ELF-1 (cell line): ENCODE data around the gene GRK5.

Experiments
- DNase-seq: peaks from one replicate; pipeline ENCODE4 v3.0.0-alpha.2; 2016; ENCODE audit warnings: low read depth, low spot score

Gene GRK5

DNA sequence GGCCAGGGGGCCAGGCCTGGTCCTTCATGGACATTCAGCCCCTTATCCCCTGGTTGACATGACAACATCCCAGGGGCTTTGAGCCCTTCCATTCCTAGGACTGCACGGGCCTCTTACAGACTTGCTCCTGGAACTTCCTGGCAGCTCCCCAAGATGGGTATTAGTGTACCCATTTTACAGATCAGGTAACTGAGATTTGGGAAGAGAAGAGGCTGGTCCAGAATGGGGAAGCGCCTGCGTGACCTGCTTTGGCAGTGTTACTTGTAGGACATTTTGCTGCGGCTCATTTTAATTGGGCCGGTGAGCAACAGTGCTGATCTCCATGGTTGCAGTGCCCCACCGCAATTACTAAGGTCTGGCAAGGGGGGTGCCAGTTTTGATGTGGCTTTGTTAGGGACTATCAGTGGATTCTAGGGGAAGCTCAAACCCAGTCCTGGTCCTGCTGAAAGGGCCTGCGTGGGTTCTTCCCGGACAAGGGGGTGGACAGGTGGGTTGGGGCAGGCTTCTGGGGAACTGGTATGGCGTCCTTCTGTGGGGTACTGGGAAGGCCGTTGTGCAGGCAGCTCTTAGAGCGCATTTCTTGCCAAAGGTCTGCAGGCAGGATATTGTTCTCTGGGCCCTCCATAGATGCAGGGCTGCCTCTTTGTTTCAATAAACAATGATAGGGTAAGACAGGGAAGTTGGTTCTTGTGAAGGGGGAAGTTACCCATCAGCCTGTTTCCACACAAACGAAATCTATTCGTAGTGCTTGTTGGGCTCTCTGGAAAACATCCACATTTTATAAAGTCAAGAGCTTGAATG is 197.5 kb downstream of the GRK5 start:
- DNase-seq: no peak

DNA sequence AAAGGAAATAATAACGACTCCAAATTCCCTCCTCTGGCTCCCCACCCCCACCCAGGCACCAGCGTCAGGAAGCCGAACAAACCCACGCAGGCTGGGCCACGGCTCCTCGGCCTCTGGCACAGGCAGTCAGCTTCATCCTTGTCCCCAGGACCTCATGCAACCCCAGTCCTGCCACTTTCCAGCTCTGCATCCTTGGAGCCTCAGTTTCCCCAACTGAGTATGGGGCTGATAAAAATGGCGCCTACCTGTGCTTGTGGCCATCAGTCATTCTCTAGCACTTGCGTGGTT is 198.1 kb downstream of the GRK5 start:
- no peak for DNase-seq

DNA sequence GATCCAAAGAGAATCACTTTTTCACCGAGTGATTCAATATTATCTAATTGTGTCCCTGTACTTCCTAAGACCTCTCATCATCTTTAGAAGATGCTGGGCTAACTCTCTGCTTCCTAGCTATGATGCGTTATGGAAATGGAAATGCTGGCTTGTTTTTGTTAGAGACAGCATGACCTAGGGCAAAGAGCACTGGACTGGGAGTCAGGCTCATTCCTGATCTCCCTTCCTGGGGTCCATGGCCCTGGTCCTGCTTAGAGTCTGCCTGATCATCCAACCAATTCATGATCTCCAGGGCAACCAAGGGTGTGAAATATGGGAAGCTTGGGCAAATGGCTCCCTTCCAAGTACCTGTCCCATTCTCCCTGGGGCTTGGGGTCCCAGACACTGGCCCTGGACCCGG is 198.8 kb downstream of the GRK5 start:
- no peak for DNase-seq

DNA sequence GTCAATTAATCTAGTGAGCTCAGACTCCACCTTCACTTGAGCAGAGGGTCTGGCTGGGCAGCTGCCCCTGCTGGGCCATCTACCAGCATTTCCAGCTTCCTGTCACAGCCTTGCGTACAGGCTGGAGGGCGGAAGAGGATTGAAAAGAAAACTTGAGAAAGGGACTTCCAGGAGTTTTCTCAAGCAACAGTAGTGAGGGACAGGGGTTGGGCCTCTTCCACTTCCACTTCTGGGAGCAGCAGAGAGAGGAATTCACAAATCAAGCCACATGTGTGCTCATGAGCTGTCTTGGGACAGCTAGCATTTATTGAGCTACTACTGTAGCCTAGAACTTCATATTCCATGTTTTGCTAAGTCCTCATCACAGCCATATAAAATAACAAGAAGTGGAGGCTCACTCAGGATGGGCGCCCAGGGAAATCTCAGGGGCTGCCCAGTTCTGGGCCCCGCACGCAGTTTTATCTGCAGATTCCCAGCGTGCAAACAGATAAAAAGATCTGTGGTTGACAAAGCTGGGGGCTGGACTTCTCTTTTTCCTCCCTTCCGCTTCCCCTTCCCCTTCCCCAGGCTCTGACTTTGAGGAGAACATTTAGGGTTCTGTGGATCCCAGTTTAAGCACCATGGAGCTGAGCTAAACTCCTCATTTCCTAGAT is 199.4 kb downstream of the GRK5 start:
- peak; percentile 56 for DNase-seq

DNA sequence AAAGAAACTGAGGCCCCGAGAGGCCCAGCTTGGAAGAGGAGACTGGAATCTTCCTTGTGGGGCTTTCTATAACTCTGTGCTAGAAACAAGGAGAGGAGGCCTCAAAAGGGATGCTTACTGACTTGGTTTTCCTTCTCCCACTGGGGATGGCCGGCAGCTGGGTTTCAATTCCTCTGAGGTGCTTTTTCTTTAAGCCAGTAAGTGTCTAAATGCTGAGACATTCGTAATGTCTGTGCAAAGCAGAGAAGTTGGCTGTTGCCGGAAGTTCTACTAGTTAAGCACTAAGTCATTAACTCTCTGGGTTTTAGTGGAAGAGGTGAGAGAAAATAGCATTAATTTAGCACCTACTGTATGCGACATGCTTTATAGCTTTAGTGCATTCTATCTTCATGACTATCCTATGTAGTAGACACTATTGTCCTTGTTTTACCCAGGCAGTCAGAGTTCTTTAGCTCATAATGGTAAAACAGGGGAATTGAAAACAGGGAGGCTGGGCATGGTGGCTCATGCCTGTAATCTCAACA is 199.9 kb downstream of the GRK5 start:
- no peak for DNase-seq

DNA sequence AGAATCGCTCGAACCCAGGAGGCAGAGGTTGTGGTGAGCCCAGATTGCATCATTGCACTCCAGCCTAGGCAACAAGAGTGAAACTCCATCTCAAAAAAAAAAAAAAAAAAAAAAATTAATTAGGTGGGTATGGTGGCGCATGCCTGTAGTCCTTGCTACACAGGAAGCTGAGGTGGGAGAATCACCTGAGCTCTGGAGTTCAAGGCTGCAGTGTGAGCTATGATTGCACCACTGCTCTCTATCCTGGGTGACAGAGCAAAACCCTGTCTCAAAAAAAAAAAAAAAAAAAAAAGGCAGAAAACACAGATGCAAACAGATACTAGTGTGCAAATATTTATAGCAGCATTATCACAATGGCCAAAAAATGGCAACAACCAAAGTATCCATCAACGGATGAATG is 200.7 kb downstream of the GRK5 start:
- no peak for DNase-seq

DNA sequence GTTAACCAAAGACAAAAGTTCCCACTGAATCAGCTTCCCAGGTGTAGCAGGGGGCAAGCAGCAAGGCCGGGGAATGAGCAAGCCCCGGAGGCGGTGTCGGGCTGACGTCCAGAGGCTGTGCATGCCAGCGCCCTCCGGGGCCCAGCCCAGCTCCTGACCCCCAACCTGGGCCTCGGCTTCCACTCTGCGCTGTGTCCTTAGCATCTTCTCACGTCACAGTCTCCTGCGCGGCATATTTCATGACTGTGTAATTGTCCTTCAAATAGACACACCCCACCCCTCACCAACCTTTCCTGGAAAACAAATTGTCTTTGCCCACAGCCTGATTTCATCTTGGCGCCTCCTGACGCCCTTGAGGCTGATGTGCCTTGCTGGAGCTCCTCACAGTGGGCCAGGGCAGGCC is 201.6 kb downstream of the GRK5 start:
- DNase-seq: no peak

DNA sequence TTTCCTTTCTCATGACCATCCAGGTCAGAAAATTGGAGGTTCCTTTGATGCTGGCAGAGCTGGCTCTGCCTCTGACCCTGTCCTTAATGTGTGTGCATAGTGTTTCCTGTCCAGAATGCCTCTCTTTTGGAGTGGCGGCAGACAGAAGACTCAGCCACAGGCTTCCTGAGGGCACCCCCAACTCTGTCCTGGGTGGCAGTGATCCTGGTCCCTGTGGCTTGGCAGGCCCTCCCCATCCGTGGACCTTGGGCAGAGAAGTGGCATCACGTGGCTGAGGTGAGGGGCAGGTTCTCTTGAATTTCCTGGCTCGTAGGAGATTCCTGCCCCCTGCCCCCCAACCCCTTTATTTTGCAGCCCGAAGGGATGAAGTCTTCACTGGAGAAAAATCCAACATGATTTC is 202.0 kb downstream of the GRK5 start:
- no peak for DNase-seq

DNA sequence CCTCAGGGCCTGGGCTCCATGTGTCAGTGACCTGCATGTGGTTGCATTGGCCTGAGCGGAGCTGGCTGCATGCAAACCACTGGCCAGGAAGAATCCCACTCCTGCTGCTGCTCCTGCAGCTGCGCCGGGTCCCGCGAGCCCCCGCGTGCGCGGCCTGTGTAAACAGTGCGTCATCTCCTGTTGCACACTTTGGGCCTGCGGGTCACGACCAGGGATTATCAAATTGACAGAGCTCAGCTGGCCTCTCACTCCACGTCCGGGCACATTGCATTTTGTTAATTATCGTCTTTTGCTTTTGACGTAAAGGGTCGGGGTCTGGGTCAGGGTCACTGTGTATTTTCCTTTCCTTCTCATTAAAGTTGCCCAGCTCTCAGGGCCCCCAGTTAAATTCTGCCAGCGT is 202.5 kb downstream of the GRK5 start:
- DNase-seq: no peak

DNA sequence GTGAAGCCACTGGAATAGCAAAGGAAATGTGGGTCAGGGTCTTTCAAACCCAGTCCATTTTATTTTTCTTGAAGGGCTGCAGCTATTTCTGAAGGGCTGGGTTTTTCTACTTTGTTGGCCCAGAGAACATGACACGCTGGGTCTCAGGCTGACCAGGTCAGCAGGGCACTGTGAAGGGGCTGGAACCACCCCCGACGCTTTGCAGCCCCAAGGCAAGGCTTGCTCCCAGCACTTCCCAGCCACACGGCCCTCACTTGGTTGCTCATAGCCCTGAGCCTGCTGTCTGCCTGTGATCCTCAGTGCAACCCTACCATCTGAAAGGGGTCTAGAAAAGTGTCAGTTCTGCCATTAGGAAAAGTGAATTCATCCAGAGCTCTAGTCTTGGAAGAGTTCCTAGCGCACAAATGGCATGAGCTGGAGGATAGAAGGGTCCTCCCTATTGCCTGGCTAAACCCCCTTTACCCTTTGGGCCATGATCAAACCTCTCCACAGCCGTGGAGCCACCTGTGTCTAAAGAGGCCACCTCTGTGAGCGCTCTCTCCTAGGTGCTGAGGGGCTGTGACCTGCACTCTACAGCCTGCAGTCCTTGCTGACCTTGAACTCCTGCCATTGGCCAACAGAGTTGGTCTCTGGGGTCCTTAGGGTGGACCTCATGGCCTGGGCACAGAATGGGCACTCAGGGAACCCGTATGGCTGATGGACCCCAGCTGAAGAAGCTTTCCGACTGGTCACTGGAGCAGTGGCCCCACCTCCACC is 203.2 kb downstream of the GRK5 start:
- no peak for DNase-seq

DNA sequence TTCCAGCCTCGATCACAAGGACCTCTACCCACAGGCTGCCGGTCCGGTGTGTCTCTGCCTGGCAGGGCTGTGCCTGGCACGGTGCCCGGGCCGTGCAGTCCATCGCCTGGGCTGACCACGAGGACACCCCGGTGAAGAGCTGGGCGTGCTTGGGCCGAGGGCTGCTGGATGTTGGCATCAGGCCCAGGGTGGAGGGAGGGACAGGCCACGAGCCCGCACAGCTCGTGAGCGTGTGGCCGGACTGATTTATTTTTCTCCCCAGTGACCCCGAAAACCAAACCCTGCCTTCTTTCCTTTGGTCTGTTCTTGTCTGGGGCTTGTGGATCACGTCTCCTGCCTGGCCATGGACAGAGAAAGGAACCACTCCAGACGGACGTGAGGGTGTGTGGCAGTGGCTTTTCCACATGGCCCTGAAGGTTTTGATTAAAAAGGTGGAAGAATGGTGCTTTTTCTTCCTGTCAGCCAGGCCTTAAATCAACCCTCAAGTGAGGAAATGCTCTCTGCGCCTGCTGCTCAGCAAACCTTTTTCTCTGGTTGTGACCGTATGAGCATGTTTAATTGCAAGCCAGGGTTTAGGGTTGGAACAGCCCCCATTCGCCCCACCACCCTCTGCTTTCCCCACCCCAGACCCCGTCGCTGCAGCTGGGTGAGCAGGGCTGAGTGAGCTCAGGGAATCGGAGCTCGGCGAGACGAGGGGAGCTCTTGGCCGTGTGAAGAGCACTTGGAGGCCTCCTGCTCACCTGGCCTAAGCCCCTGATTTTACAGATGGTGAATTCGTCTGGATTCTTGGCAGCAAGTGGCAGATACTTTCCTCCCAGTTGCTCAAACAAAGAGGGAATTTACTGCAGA is 205.1 kb downstream of the GRK5 start:
- DNase-seq: no peak

DNA sequence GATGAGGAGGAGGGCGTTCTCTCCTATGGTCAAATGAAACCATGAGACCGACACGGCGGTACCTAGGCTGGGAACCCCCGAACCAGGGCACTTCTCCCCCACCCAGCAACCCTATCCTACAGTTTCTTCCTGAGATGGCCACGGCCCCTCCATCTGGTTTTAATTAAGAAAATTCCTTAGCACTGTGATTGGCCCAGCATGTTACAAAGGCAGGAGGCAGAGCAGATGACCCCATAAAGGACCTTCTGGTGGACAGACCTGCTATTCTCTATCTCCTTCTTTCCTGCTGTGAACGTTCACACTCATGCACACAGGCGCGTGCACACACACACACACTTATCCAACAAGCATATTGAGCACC is 205.7 kb downstream of the GRK5 start:
- no peak for DNase-seq

DNA sequence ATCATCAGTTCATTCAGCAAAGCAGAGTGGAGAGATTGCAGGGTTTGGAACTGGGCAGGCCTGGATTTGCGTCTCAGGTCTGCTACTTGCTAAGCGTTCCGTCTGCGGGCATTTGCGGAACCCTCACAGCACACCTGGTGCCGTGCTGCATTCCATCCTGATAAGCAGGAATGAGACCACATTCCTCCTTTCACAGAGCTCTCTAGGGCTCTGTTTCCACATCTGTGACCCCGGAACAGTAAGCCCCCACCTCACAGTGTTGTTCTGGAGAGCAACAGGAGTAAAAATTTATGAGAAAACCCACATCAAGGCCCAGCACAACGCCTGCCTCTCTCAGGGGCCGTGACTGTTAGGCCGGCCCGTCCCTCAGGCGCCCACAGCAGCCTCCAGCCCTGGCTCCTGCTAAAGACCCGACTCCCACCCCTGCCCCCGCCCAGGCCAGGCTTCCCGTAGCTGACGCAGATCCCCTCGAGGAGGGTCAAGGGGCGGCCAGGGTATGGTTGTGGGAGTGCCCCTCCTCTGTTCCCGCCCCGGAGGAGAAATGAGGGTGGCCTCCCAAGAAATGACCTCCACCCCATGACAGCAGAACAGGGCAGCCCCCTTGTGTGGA is 206.2 kb downstream of the GRK5 start:
- peak; percentile 80 for DNase-seq

DNA sequence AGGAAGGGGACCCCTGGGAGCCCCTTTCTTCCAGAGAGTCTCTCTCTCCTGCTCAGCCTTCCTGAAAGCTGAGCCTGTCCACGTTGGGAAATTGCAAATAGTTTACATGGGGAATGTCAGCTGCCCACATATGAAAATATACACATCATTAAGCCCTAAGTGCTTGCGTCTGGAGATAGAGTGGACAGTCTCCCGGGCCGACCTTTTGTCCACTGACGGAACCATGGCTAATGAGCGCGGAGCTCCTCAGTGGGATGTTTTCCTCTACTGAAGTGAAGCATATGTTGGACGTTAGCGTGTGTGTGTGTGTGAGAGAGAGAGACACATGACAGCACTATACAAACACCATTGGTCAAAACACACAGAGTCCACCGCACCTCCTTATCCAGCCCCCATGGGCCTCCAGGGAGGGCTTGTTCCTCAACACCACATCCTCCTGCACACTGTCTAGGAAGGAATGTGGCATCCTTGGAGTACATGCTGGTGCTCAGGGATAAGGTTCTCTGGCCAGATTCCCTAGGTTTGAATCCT is 206.8 kb downstream of the GRK5 start:
- DNase-seq: no peak

DNA sequence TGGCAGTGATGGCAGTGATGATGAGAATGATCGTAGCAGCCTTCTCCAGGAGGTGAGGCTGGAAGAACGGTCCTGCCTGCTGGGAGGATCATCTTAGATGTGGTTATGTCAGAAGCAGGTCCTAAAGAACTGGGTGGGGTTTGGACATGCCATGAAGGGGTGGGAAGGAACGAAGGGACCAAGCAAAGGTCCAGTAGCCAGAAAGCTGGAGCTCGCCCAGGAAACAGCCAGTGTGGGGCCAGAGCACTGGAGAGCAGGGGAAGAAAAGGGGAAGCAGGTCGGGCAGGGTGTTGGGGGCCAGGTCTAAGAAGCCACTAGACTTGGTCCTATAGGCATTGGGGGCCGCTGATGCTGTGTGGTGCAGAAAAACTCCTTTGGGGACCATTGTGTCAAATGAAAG is 207.8 kb downstream of the GRK5 start:
- no peak for DNase-seq

DNA sequence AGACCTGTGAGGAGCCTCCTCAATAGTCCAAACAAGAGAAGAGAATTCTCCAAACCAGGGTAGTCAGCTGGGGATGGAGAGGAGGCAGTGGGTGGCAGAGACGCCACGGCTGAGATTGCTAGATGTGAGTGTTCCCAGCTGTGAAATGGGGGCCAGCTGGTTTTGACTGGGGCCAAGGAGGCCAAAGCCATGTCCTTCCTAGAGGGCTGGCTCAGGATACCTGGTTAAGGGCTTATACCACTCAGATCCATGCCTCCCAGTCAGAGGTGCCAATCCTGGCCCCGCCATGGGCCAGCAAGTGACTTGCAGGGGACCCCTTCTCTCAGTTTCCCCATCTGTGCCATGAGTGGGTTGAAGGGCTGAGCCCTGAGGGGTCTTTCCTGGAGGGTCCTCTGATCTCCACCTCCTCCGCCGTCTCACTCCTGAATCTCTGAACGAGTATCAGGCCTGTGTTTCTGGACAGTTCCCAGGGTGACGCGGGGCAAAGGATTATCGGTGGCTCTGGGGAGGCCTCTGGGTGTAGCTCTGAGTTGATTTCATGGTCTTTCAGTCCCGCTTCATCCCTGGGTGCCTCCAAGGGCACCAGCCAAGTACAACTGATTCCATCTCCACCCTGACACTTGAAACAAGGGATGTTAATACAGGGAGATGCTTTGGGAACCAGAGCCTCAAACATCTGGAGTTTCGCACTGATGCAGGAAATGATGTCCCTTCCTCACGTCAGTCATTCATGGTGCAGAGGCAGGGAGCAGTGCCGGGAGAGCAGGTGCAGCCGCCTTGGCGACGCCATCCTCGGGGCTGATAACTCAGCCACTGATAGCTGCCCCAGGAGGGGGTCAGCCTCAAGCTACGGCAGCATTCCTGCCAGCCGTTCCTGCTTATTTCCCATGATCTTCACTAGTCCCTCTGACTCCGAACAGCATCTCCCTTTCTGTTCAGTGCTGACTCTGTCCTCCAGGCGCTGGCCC is 208.4 kb downstream of the GRK5 start:
- no peak for DNase-seq

DNA sequence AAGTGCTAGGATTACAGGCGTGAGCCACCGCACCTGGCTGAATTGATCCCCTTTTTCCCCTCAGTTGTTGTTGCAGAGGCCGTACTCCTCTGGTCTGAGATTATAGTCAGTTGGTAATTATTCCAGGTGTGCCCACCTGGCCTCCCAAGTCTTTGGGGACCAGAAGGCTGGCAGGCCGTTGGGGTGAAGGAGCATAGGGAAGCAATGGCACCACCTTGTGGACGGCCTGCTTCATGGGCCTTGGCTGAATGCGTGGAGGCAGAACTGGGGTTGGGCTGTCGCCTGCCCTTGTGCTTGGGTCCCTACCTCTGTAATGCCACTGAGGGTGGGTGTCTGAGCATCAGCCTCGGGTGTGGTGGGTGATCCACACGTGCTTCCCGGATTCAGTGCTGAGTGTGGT is 209.5 kb downstream of the GRK5 start:
- DNase-seq: peak; percentile 82

DNA sequence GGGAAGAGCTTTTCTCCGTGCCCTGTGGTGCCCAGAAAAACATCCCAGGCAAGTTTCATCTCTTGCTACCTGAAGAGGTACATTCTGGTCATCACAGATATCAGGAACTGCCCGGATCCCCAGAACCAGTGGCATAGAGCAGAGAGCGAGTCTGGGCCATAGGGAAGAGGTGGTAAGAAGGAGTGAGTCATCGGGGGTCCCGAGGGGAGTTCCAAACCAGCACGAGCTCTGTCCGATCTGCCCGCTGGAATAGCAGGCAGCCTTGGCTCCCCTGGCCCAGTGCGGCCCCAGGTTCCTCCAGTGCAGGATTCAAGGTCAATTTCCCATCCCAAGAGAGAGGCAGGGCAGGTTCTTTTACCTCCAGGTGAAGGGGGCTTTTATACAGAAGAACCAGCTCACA is 210.5 kb downstream of the GRK5 start:
- no peak for DNase-seq

DNA sequence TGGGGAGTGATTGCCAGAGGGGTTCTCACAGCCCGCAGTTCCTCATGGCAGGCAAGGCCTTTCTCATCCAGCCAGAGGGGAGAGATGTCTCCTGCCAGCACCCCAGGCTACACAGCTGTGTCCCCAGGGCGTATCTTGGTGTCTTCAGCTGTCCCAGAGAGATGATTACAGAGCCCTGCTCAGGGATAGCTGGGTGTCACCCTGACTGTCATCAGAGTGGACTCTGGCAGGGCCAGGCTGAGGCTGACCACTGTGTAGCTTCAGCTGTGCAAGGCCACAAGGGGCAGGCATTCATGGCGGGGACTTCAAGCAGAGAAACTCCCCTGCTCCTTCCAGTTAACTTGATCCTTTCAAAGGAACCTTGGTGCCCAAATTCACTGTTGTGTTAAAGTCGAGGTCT is 211.0 kb downstream of the GRK5 start:
- DNase-seq: no peak

DNA sequence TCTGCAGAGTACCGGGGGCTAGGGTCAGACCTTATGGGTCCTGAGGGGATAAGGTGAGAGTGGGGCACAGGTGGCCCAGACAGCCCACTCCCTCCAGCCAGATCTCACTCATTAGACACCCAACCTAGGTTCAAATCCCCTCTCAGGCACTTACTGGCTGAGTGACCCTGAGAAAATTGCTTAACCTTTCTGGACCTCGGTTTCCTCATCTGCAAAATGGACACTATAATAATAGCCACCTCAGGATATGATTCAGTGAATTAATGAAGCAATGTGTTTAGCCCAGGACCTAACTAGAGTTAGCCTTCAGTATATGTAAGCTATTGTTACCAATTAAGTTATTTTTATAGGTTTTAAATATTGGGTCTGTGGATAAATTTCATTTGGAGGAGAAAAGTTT is 212.6 kb downstream of the GRK5 start:
- no peak for DNase-seq
